ENCODE measurements around the gene RWDD3.
A peak's percentile ranks its signal among the peaks of the same experiment; 100 is the strongest.

Gene RWDD3

DNA sequence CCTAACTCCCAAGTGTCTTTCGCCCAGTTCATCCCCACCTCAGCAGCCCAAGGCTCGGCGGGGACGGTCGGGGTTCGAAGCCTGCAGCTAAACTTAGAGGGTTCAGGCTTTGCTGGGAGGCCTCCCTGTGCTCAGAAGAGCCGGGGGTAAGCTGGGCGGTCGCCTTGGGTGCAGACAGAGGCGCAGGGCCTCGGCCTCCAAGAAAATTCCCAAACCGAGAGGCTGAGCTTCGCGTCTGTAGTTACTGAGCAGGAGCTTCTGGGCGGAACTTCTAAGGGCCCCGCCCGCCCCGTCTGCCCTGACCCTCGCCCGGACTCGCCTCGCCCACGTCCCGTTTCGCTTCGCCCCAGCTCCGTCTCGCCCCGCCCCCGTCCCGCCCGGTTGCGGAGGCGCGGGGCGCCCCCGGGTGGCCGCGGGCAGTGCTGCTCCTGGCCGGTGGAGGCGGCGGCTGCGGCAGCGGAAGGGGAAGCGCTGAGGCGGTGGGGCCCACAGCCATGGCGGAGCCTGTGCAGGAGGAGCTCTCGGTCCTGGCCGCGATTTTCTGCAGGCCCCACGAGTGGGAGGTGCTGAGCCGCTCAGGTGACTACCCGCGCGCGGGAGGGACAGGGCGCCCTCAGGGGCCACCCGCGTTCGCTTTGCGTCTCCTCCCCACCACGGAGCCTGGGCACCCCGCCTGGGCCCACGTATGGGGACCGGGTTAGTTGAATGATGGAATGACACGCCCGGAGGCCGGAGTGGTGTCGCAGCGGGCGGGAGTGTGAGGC lies at the start of gene RWDD3:
TSS of gene RWDD3 (plus strand) at position 474 of the 764 bp plus-strand sequence. CDS start at position 495, 21 bp downstream.
- peak; percentile 71 for DNase-seq

DNA sequence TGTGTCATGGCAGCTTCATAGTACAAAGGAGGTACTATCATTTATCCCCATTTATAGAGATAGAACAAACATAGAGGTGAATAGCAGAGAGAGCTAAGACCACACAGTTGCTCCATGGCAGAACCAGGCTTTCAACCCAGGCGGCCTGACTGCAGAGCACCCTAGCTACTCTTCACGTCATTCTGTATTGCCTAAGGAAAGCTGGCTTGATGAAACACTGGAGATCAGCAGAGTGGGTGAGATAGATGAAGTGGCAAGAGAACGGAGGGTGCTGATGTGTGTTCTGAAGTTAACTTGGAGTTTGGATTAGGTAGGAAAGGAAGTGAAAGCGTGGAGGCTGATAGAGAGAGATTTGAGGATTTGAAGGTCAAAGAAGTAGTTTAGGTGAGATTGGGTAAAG lies 47.9 kb upstream of the RWDD3 start:
- DNase-seq, result no peak

DNA sequence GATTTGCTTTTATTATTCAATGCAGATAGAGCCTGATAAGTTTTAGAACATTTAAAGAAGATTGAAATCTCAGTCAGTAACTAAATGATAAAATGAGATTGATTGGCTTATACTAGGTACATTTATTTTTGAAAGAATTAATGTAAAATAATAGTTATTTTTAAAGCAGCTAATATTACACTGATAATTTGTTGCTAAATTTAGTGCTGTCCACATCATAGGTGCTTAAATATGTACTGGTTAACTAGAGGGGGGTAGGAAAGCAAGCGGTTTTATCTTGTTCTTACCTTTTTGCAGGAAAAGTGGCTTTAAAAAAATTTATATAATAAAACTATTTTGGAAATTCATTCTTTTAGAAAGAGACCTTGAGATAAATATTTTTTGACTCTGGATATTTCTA lies 40.4 kb upstream of the RWDD3 start:
- DNase-seq, result no peak

- no peak for DNase-seq
Observed at GRCh38 chr1:95195046-95195445, 39.0 kb upstream of the RWDD3 start.

GRCh38 chr1:95196017-95196416 lies 38.0 kb upstream of the RWDD3 start:
- DNase-seq, result no peak

- DNase-seq, result no peak
Observed at GRCh38 chr1:95197616-95198252, 36.3 kb upstream of the RWDD3 start.

- no peak for DNase-seq
Observed at GRCh38 chr1:95201905-95202304, 32.1 kb upstream of the RWDD3 start.

GRCh38 chr1:95203908-95204437 lies 30.0 kb upstream of the RWDD3 start:
- DNase-seq, result no peak

- no peak for DNase-seq
Observed at GRCh38 chr1:95206514-95206913, 27.5 kb upstream of the RWDD3 start.

- DNase-seq, result no peak
Observed at GRCh38 chr1:95207223-95207935, 26.6 kb upstream of the RWDD3 start.

DNA sequence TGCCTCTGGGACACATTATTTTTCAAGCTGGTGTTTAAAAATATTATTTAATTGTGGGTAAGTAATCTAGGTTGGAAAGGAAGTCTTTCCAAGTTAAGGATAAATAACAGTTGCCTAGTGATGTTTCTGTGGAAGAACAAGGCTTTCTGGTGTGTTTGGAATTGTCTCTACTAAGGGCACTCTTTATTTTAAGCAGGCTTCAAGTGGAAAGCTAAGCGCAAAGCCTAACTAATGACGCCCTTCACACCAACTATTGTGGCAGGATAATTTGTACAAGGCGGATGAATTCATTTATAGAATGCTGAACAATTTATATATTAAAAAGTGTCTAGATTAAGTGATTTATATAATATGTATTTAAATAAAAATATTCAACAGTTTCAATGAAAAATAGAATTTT lies 25.1 kb upstream of the RWDD3 start:
- DNase-seq, result no peak

DNA sequence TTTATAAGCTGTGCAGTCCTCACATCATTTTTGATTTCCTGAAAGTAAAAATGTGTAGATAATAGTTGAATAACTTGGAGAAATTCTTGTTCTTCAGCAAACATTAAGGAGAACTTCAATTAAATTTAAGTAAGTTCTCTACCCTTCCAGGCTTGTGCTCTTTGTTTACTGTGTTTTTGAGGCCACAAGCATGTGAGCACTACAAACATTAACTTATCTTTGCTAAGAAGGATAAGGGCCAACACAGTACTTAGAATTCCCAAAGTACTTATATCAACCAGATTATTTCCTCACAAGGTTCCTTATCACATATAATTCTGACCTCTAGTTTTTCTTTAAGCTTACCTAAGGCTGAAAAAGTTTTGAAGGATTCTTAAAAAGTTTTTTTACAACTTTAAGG lies 24.7 kb upstream of the RWDD3 start:
- DNase-seq, result no peak

GRCh38 chr1:95216292-95216990 lies 17.6 kb upstream of the RWDD3 start:
- DNase-seq, result no peak

DNA sequence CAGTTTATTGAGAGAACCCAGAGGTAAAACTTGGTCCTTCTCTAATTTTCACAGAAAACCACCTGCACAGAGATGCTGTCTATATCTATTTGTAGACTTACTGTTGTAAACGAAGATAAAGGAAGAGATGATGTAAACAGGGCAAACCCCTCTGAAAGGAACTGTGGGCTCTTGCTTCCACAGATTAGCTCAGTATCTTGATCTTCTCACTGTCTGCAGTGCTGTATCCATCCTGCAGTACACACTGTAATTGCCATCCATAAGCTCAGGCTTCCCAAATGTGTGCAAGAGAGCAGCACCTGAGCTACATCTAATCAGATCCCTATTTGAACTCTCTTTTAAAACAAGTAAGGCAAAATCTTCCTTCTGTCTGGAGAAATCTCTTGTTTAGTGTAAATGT lies 16.6 kb upstream of the RWDD3 start:
- no peak for DNase-seq

DNA sequence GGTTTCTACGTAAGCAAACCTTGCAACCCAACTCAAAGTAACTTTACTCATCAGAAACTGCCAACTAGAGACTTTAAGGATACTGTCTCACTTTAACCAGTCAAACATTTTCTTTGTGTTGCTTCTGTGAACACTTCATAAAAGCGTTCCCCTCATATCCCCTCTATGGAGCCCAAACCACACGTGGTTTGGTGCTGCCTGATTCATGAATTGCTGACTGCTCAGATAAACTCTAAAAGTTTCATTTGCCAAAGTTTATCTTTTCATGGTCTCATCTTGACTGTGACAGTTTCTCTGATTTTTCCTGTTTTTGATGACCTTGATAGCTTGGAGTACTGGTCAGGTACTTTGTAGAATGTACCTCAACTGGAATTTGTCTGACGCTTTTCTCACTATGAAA lies 14.6 kb upstream of the RWDD3 start:
- DNase-seq, result no peak

DNA sequence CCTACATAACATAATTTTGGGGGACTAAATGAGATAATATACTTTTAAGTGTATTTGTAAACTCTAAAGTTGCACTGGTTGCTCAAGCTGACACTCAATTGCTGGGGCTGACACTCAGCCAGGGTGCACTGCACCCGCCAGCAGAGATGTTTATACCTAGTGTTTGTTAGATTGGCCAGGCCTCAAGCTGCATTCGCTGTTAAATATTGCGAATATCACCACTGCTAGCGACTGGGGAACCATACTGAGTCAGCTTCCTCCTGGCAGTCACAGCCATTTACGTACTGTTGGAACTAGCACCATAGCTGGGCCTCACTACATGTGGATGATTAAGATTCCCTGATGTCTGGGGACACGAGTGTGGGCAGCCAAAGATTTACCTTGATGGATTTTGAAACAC lies 12.7 kb upstream of the RWDD3 start:
- DNase-seq, result no peak

DNA sequence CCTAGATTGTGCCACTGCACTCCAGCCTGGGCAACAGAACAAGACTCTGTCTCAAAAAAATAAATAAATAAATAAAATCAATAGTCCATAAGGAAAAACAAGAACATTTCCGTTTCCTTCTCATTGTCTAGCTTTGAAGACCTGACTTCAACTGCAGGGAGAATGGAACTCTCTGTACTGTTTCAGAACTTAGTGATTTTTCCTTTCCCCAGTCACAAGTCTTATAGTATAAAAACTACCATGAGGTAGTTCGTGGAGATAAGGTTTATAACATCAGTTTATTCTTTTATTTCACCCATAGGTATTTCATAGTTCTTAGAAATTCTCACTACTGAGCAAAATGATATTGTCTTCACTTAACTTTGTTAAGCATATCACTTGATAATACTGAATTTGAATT lies 11.4 kb upstream of the RWDD3 start:
- no peak for DNase-seq

DNA sequence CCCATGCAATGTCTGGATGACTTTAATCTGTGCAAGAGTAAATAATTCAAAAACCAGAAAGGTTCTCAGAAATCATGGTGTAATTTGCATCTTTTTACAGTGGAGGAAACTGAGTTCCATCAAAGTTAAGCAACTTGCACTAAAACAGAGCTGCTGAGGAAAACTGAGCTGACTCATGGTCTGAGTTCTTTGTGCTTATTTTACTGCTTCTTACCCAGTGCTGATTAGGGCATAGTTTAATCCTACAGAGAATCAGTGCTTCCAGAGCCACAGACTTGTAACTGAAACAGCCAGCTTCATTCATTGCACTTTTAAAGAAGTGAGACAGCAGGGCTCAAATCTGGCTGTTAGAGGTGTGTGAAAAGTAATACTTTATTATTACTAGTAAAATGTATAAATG lies 10.9 kb upstream of the RWDD3 start:
- DNase-seq, result no peak

- DNase-seq, result no peak
Observed at GRCh38 chr1:95226781-95227660, 7.0 kb upstream of the RWDD3 start.

DNA sequence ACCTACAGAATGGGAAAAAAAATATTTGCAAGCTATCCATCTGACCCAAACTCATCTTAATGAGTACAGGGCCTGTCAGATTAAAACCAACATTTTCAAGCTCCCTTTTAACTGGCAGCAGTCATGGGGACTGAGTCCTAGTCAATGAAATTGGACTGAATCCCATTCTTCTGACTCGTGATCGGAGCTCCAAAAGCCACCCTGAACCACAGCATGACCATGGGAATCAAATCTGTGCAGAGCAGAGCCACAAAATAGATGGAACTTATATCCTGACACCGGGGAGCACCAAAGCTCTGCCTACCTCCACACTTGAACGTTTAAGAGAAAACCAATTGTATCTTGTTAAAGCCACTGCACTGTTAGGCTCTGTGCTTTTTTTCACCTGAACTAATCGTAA lies 5.0 kb upstream of the RWDD3 start:
- DNase-seq, result no peak

- no peak for DNase-seq
Observed at GRCh38 chr1:95229706-95230105, 4.3 kb upstream of the RWDD3 start.

DNA sequence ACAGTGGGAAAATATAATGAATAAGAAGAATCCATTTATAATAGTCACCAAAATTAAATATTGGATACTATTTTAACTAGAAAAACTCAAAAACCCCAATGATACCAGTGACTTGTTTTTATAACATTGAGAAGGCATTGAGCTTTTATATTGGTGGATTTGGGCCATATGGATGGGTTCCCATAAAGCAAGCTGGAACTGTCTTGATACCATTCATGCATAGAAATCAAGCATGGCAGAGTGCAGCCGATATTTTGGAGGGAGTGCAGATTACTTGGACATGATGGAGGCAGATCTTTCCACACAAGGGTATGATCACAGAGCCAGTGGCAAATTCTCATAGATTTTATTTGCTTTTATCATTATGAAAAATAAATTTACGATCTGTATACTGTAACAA lies 3.8 kb upstream of the RWDD3 start:
- no peak for DNase-seq
